ENCODE measurements around the gene STAC3.

Gene STAC3

GRCh38 chr12:57205931-57206330, 45.1 kb downstream of the STAC3 start:
- no peak for TF ChIP-seq EZH2 (optimal IDR thresholded peaks at IDR 0.05; ENCODE audit: low read depth, low read length)
- no peak for TF ChIP-seq EZH2phosphoT487 (IDR thresholded peaks at IDR 0.05; ENCODE audit: low read length)
- no peak for TF ChIP-seq CTCF (IDR thresholded peaks at IDR 0.05; ENCODE audit: low read length)
- H3K27me3 ChIP-seq (replicated peaks; ENCODE audit: insufficient read depth, low read length) = peaks cover 90% of the 10 kb centered on the region
- no peaks in the 10 kb centered on the region for H3K9me2 ChIP-seq (replicated peaks; ENCODE audit: insufficient read depth, low read length)
- H3K4me1 ChIP-seq (ENCODE audit: low read length) = no peaks in the 10 kb centered on the region
- H3K79me2 ChIP-seq (ENCODE audit: low read length) = no peaks in the 10 kb centered on the region
- no peak overlapping the region for H3K9ac ChIP-seq (ENCODE audit: low read length)
- no peak overlapping the region for H3K4me3 ChIP-seq (ENCODE audit: low read length)
- no peak overlapping the region for H3K4me2 ChIP-seq (ENCODE audit: low read depth, low read length)
- DNase-seq = no peak
- H3K36me3 ChIP-seq (replicated peaks; ENCODE audit: insufficient read depth, low read length) = no peaks in the 10 kb centered on the region
- H2AFZ ChIP-seq (ENCODE audit: low read length) = no peak overlapping the region
- H3K9me3 ChIP-seq (replicated peaks; ENCODE audit: insufficient read depth, low read length) = no peaks in the 10 kb centered on the region
- H4K20me1 ChIP-seq (ENCODE audit: insufficient read depth, low read length) = no peaks in the 10 kb centered on the region
- no peaks in the 10 kb centered on the region for H3F3A ChIP-seq (ENCODE audit: insufficient read depth, low read length)
- H3K27ac ChIP-seq (ENCODE audit: low read length) = no peak overlapping the region

GRCh38 chr12:57205186-57205585, 45.8 kb downstream of the STAC3 start:
- H3K9me2 ChIP-seq (replicated peaks; ENCODE audit: insufficient read depth, low read length) = no peaks in the 10 kb centered on the region
- no peaks in the 10 kb centered on the region for H3K9me3 ChIP-seq (replicated peaks; ENCODE audit: insufficient read depth, low read length)
- no peak overlapping the region for H3K4me3 ChIP-seq (ENCODE audit: low read length)
- no peaks in the 10 kb centered on the region for H3K36me3 ChIP-seq (replicated peaks; ENCODE audit: insufficient read depth, low read length)
- H2AFZ ChIP-seq (ENCODE audit: low read length) = no peak overlapping the region
- DNase-seq = no peak
- TF ChIP-seq CTCF (IDR thresholded peaks at IDR 0.05; ENCODE audit: low read length) (no peak), EZH2phosphoT487 (IDR thresholded peaks at IDR 0.05; ENCODE audit: low read length) (no peak), EZH2 (optimal IDR thresholded peaks at IDR 0.05; ENCODE audit: low read depth, low read length) (no peak)
- H3K27me3 ChIP-seq (replicated peaks; ENCODE audit: insufficient read depth, low read length) = peaks cover 88% of the 10 kb centered on the region
- no peaks in the 10 kb centered on the region for H4K20me1 ChIP-seq (ENCODE audit: insufficient read depth, low read length)
- no peaks in the 10 kb centered on the region for H3K79me2 ChIP-seq (ENCODE audit: low read length)
- no peaks in the 10 kb centered on the region for H3K4me1 ChIP-seq (ENCODE audit: low read length)
- no peak overlapping the region for H3K27ac ChIP-seq (ENCODE audit: low read length)
- H3F3A ChIP-seq (ENCODE audit: insufficient read depth, low read length) = no peaks in the 10 kb centered on the region
- H3K4me2 ChIP-seq (ENCODE audit: low read depth, low read length) = no peak overlapping the region
- no peak overlapping the region for H3K9ac ChIP-seq (ENCODE audit: low read length)

GRCh38 chr12:57204454-57204853, 46.5 kb downstream of the STAC3 start:
- no peaks in the 10 kb centered on the region for H3K36me3 ChIP-seq (replicated peaks; ENCODE audit: insufficient read depth, low read length)
- no peaks in the 10 kb centered on the region for H3K4me1 ChIP-seq (ENCODE audit: low read length)
- H3F3A ChIP-seq (ENCODE audit: insufficient read depth, low read length) = no peaks in the 10 kb centered on the region
- no peaks in the 10 kb centered on the region for H3K79me2 ChIP-seq (ENCODE audit: low read length)
- H3K9me2 ChIP-seq (replicated peaks; ENCODE audit: insufficient read depth, low read length) = no peaks in the 10 kb centered on the region
- H4K20me1 ChIP-seq (ENCODE audit: insufficient read depth, low read length) = no peaks in the 10 kb centered on the region
- no peaks in the 10 kb centered on the region for H3K9me3 ChIP-seq (replicated peaks; ENCODE audit: insufficient read depth, low read length)
- no peak overlapping the region for H2AFZ ChIP-seq (ENCODE audit: low read length)
- H3K4me3 ChIP-seq (ENCODE audit: low read length) = no peak overlapping the region
- no peak overlapping the region for H3K27ac ChIP-seq (ENCODE audit: low read length)
- no peak for TF ChIP-seq EZH2phosphoT487 (IDR thresholded peaks at IDR 0.05; ENCODE audit: low read length)
- no peak for TF ChIP-seq EZH2 (optimal IDR thresholded peaks at IDR 0.05; ENCODE audit: low read depth, low read length)
- no peak for TF ChIP-seq CTCF (IDR thresholded peaks at IDR 0.05; ENCODE audit: low read length)
- no peak overlapping the region for H3K9ac ChIP-seq (ENCODE audit: low read length)
- DNase-seq = no peak
- H3K4me2 ChIP-seq (ENCODE audit: low read depth, low read length) = no peak overlapping the region
- peaks cover 88% of the 10 kb centered on the region for H3K27me3 ChIP-seq (replicated peaks; ENCODE audit: insufficient read depth, low read length)

Measured in MM.1S (cell line).